Activated gamma-delta T cell treated with Interleukin-2 at 50 U/mL for 16 hours (primary cell): Measurements from ENCODE around the gene DEFB108B.
"Not testable (repeated sequence)": the region's sequence is repeated elsewhere in the genome, so short reads cannot be mapped to it uniquely, and the experiment has no call there.

Experiments used
- DNase-seq: peaks from one replicate; pipeline ENCODE4 v3.0.0-alpha.2; 2020

Gene DEFB108B

GRCh38 chr11:71832811-71833210 lies at the start of gene DEFB108B:
DEFB108B (plus strand) TSS chr11:71833200; CDS start chr11:71833200, 0 bp downstream.
- not testable (repeated sequence) for DNase-seq

- peak; percentile 7 for DNase-seq
These were observed 46.7 kb upstream of the DEFB108B start for GRCh38 chr11:71786114-71786847.

GRCh38 chr11:71786848-71787097 lies 46.2 kb upstream of the DEFB108B start:
- DNase-seq: peak; percentile 98

GRCh38 chr11:71787098-71787823 lies 45.7 kb upstream of the DEFB108B start:
- DNase-seq: peak; percentile 92

- peak; percentile 16 for DNase-seq
These were observed 45.1 kb upstream of the DEFB108B start for GRCh38 chr11:71787824-71788454.

- DNase-seq: not testable (repeated sequence)
These were observed 43.4 kb upstream of the DEFB108B start for GRCh38 chr11:71789444-71790196.

GRCh38 chr11:71791111-71791510 lies 41.9 kb upstream of the DEFB108B start:
- DNase-seq: not testable (repeated sequence)

GRCh38 chr11:71792621-71793235 lies 40.3 kb upstream of the DEFB108B start:
- DNase-seq: peak; percentile 45

- DNase-seq: not testable (repeated sequence)
These were observed 38.5 kb upstream of the DEFB108B start for GRCh38 chr11:71794386-71795040.

- not testable (repeated sequence) for DNase-seq
These were observed 37.8 kb upstream of the DEFB108B start for GRCh38 chr11:71795236-71795635.

GRCh38 chr11:71796016-71796415 lies 37.0 kb upstream of the DEFB108B start:
- DNase-seq: not testable (repeated sequence)

GRCh38 chr11:71796781-71797180 lies 36.2 kb upstream of the DEFB108B start:
- not testable (repeated sequence) for DNase-seq

- not testable (repeated sequence) for DNase-seq
These were observed 33.4 kb upstream of the DEFB108B start for GRCh38 chr11:71799556-71800128.

- DNase-seq: peak; percentile 82
These were observed 32.6 kb upstream of the DEFB108B start for GRCh38 chr11:71800335-71800953.

GRCh38 chr11:71801026-71801425 lies 32.0 kb upstream of the DEFB108B start:
- DNase-seq: not testable (repeated sequence)

GRCh38 chr11:71802874-71803273 lies 30.1 kb upstream of the DEFB108B start:
- DNase-seq: not testable (repeated sequence)

GRCh38 chr11:71804158-71804947 lies 28.6 kb upstream of the DEFB108B start:
- DNase-seq: not testable (repeated sequence)

- not testable (repeated sequence) for DNase-seq
These were observed 20.5 kb upstream of the DEFB108B start for GRCh38 chr11:71812529-71812928.

GRCh38 chr11:71813481-71814355 lies 19.3 kb upstream of the DEFB108B start:
- peak; percentile 77 for DNase-seq
